Heart left ventricle (tissue), 13 donors: ENCODE results near the gene WDR37.

Source experiments
- POLR2A ChIP-seq, 2 donors: fragments of 450-650 bp; IDR thresholded peaks; one replicate each; pipeline ENCODE4 v1.6.1; 2017; ENCODE audit warnings: antibody characterized with exemption in 2 of 2, mild to moderate bottlenecking in 2 of 2, moderate library complexity in 2 of 2
- TF ChIP-seq, protein P1 (sequence below), 12 donors: fragments of 200-600 bp; sonication (generic) in 4 of 12; IDR thresholded peaks; one replicate each; pipeline versions ENCODE4 v1.5.0 to v1.8.0; 2018 to 2022; ENCODE audit warnings: antibody characterized with exemption in 12 of 12, mild to moderate bottlenecking in 5 of 12
- donor health status: ischemic (EF 13 %, LVEDD 7.1; RV severe dilation, severe dysfunction).
- donor health status: DM: no; HTN: yes; CAD: no.
- donor health status: DM: no; HTN: no; CAD: no.
- donor health status: ischemic (EF 25% LVEDD 6.9; RV normal size, moderate dysfunction).
- donor health status: ischemic (EF 25% LVEDD 5.7; RV mildly dilated, moderate dysfunction).
- donor health status: ischemic (EF 35%, LVEDD 5.7; RV mildly dilated, moderate dysfunction).
- donor health status: nonischemic (EF 11% LVEDD 7.7; RV severe dilation, severe dysfunction).
- donor health status: DM: yes; HTN: yes; CAD: no.
- donor health status: PGD.
- donor health status: ischemic (EF 29% LVEDD 5.4; RV normal size, mild dysfunction).
- donor health status: nonischemic (EF 23%, LVEDD 6.1; RV moderate dilation, normal function).

DNA sequence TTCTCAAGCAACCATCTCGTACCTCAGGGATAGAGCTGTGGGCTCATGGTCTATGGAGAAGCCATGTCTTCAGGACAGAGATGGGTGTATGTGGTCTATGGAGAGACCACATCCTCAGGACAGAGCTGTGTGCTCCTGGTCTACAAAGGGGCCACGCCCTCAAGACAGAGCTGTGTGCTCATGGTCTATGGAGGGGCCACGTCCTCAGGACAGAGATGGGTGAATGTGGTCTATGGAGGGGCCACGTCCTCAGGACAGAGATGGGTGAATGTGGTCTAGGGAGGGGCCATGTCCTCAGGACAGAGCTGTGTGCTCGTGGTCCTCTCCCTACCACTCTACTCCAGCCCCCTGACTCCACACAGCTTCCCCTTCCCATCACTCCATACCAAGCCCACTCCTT lies 117.8 kb downstream of the WDR37 start:
- TF ChIP-seq, protein P1, sequence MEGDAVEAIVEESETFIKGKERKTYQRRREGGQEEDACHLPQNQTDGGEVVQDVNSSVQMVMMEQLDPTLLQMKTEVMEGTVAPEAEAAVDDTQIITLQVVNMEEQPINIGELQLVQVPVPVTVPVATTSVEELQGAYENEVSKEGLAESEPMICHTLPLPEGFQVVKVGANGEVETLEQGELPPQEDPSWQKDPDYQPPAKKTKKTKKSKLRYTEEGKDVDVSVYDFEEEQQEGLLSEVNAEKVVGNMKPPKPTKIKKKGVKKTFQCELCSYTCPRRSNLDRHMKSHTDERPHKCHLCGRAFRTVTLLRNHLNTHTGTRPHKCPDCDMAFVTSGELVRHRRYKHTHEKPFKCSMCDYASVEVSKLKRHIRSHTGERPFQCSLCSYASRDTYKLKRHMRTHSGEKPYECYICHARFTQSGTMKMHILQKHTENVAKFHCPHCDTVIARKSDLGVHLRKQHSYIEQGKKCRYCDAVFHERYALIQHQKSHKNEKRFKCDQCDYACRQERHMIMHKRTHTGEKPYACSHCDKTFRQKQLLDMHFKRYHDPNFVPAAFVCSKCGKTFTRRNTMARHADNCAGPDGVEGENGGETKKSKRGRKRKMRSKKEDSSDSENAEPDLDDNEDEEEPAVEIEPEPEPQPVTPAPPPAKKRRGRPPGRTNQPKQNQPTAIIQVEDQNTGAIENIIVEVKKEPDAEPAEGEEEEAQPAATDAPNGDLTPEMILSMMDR (IDR thresholded peaks at IDR 0.05), result no peak
- TF ChIP-seq POLR2A (IDR thresholded peaks at IDR 0.05), result no peak
